ENCODE data around the gene PCDH20. TPM values are rescaled to one million over a fixed set of nuclear protein-coding genes. Genes with fewer than 3 reads are reported as not detected.

Gene PCDH20
- total and polyA plus RNA-seq, 2 of the 13 experiments (the other 11 are each of a cell fraction or from before 2014, with no cell fraction given): 0.02 TPM; not detected in 1

- TF ChIP-seq ATAD3A (CRISPR knock-in tag; IDR thresholded peaks at IDR 0.05) (no peak), RXRB (CRISPR knock-in tag; IDR thresholded peaks at IDR 0.05; ENCODE audit: borderline replicate concordance) (no peak), PPARG (CRISPR knock-in tag; conservative IDR thresholded peaks at IDR 0.05) (no peak), FOXP4 (CRISPR knock-in tag; IDR thresholded peaks at IDR 0.05) (no peak), ZZZ3 (CRISPR knock-in tag; IDR thresholded peaks at IDR 0.05; ENCODE audit: borderline replicate concordance) (no peak), TOE1 (CRISPR knock-in tag; IDR thresholded peaks at IDR 0.05) (no peak), ZBTB3 (CRISPR knock-in tag; IDR thresholded peaks at IDR 0.05; ENCODE audit: borderline replicate concordance, low read depth) (no peak), ZNF10 (CRISPR knock-in tag; IDR thresholded peaks at IDR 0.05; ENCODE audit: borderline replicate concordance, low read depth) (no peak), PRPF4 (IDR thresholded peaks at IDR 0.05; ENCODE audit: low read depth, low read length, poor library complexity, severe bottlenecking) (no peak), RFXAP (CRISPR knock-in tag; IDR thresholded peaks at IDR 0.05; ENCODE audit: borderline replicate concordance) (no peak), ZNF207 (IDR thresholded peaks at IDR 0.05; ENCODE audit: borderline replicate concordance) (no peak), PCBP2 (optimal IDR thresholded peaks at IDR 0.05; ENCODE audit: low read depth, low read length, poor library complexity, severe bottlenecking) (no peak), HNF4G (IDR thresholded peaks at IDR 0.05; ENCODE audit: borderline replicate concordance, low read depth, low read length) (no peak), HNF4G (CRISPR knock-in tag; IDR thresholded peaks at IDR 0.05; ENCODE audit: borderline replicate concordance, low read depth) (no peak), FOXA3 (CRISPR knock-in tag; IDR thresholded peaks at IDR 0.05) (no peak), ZNF567 (CRISPR knock-in tag; IDR thresholded peaks at IDR 0.05; ENCODE audit: borderline replicate concordance) (no peak), ZNF816 (CRISPR knock-in tag; IDR thresholded peaks at IDR 0.05; ENCODE audit: borderline replicate concordance) (no peak), MTF1 (CRISPR knock-in tag; IDR thresholded peaks at IDR 0.05) (no peak), JARID2 (CRISPR knock-in tag; IDR thresholded peaks at IDR 0.05; ENCODE audit: insufficient replicate concordance) (no peak)
- TF ChIP-seq, protein P1, sequence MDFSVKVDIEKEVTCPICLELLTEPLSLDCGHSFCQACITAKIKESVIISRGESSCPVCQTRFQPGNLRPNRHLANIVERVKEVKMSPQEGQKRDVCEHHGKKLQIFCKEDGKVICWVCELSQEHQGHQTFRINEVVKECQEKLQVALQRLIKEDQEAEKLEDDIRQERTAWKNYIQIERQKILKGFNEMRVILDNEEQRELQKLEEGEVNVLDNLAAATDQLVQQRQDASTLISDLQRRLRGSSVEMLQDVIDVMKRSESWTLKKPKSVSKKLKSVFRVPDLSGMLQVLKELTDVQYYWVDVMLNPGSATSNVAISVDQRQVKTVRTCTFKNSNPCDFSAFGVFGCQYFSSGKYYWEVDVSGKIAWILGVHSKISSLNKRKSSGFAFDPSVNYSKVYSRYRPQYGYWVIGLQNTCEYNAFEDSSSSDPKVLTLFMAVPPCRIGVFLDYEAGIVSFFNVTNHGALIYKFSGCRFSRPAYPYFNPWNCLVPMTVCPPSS (IDR thresholded peaks at IDR 0.05): no peak
- TF ChIP-seq, protein P2, sequence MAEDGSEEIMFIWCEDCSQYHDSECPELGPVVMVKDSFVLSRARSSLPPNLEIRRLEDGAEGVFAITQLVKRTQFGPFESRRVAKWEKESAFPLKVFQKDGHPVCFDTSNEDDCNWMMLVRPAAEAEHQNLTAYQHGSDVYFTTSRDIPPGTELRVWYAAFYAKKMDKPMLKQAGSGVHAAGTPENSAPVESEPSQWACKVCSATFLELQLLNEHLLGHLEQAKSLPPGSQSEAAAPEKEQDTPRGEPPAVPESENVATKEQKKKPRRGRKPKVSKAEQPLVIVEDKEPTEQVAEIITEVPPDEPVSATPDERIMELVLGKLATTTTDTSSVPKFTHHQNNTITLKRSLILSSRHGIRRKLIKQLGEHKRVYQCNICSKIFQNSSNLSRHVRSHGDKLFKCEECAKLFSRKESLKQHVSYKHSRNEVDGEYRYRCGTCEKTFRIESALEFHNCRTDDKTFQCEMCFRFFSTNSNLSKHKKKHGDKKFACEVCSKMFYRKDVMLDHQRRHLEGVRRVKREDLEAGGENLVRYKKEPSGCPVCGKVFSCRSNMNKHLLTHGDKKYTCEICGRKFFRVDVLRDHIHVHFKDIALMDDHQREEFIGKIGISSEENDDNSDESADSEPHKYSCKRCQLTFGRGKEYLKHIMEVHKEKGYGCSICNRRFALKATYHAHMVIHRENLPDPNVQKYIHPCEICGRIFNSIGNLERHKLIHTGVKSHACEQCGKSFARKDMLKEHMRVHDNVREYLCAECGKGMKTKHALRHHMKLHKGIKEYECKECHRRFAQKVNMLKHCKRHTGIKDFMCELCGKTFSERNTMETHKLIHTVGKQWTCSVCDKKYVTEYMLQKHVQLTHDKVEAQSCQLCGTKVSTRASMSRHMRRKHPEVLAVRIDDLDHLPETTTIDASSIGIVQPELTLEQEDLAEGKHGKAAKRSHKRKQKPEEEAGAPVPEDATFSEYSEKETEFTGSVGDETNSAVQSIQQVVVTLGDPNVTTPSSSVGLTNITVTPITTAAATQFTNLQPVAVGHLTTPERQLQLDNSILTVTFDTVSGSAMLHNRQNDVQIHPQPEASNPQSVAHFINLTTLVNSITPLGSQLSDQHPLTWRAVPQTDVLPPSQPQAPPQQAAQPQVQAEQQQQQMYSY (CRISPR knock-in tag; IDR thresholded peaks at IDR 0.05): no peak
- no peak overlapping the region for H2AFZ ChIP-seq (ENCODE audit: low read length)
- no peaks in the 10 kb centered on the region for H4K20me1 ChIP-seq (ENCODE audit: insufficient read depth, low read length)
- no peaks in the 10 kb centered on the region for H3K79me2 ChIP-seq (ENCODE audit: insufficient read depth, low read length)
- no peaks in the 10 kb centered on the region for H3K4me1 ChIP-seq (ENCODE audit: insufficient read depth, low read length)
- BruUV-seq (replicated peaks): no TSS peak
- H3K9me3 ChIP-seq (ENCODE audit: low read length): no peaks in the 10 kb centered on the region
- ChIA-PET CTCF (ENCODE audit: low intra/inter-chr PET ratio, low total read pairs) (no interaction called here), POLR2A (no interaction called here)
- no peaks in the 10 kb centered on the region for H3K36me3 ChIP-seq (replicated peaks in 1 of 2; ENCODE audit: control insufficient read depth in 1 of 2, insufficient read depth in 2 of 2, low read length in 2 of 2)
- H3K27me3 ChIP-seq (ENCODE audit: control insufficient read depth in 1 of 2, insufficient read depth in 2 of 2, low read length in 2 of 2): no peaks in the 10 kb centered on the region
- H3K4me3 ChIP-seq (replicated peaks in 1 of 3; ENCODE audit: insufficient read depth in 1 of 3, low read depth in 2 of 3, low read length in 3 of 3): no peak overlapping the region
- no peak overlapping the region for H3K27ac ChIP-seq (ENCODE audit: extremely low read length, insufficient read depth, low read length)
- in situ Hi-C loops (cut with HindIII; ENCODE audit: extremely low pct_ligation_motif_present, low pct_unique_long_range_greater_than_20kb) (no loop called here), intact Hi-C loops (cut with micrococcal nuclease; ENCODE audit: unreplicated experiment) (no loop called here)
- DNase-seq (ENCODE audit: low spot score) (no peak), ATAC-seq (no peak), FAIRE-seq (no peak)
- no peak overlapping the region for H3K4me2 ChIP-seq (ENCODE audit: low read depth, low read length)
- no peak overlapping the region for H3K9ac ChIP-seq (ENCODE audit: insufficient read depth, low read depth, low read length)
These were observed 19.5 kb downstream of the PCDH20 start for GRCh38 chr13:61396121-61396520.
